NCI-H510A (cell line): ENCODE data around the gene OR2AK2.

ENCODE experiments used
- DNase-seq: peaks from one replicate; lab custom pipeline; 2025; lab: John Stamatoyannopoulos, UW

OR2AK2 gene, protein sequence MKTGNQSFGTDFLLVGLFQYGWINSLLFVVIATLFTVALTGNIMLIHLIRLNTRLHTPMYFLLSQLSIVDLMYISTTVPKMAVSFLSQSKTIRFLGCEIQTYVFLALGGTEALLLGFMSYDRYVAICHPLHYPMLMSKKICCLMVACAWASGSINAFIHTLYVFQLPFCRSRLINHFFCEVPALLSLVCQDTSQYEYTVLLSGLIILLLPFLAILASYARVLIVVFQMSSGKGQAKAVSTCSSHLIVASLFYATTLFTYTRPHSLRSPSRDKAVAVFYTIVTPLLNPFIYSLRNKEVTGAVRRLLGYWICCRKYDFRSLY

DNA sequence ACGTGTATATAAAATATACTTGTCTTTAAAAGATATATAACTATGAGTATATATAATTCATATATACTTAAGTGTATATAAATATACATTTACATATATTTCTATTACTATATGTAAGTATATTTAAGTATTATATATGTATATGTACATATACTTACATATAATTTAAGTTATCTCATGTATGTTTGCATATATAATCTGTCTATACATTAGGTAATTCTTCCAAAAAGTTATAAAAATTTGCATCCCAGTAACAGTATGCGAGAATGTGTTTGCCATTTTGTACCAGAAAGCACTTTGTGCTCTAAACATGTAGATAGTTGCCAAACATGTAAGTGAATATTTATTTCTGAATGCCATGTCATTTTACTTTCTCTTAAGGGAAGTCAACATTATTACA is at the start of gene OR2AK2:
Gene OR2AK2, plus strand, starts transcription at position 301 of the 400 bp plus-strand sequence. CDS start 144 bp downstream, outside the sequence.
- no peak for DNase-seq

DNA sequence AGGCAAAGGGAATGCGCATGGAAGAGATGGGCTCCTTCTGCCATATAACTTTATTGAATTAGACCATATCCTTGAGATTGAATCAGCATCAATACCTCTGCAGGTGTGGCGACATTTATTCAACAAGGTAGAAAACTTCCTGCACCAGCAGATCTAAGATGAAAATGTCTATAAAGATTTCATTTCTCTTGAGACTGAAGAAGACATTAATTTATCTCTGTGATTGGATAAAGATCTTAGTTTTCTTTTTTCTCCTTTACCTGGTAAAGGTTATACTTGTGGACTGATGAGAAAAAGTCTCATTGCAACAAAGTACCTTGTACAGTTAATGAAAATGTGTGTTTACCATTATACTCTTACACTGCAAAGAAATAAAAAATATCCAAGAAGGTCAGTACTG is 45.1 kb upstream of the OR2AK2 start, which contains the start of gene OR2T8:
Gene OR2T8, plus strand, starts transcription at position 301 of the 400 bp plus-strand sequence. CDS start 766 bp downstream, outside the sequence.
- DNase-seq = no peak

DNA sequence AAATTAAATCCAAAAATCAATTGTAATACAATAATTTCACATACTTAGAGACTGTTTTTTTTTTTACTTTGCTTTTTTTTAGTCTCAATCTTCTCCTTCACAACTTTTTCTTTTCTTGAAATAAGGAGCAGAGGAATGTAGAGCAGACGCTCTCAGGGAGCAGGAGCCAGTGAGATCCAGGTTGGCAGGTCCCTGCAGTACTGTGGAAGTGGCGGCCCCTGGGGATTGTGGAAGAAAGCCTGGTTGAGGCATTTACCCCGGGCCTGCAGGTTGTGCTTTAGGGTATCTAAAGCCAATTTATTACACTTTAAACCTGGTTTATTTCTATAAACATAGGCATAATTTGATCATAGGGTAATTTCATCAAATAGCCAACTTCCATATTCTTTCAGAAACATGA is 41.1 kb upstream of the OR2AK2 start:
- no peak for DNase-seq

DNA sequence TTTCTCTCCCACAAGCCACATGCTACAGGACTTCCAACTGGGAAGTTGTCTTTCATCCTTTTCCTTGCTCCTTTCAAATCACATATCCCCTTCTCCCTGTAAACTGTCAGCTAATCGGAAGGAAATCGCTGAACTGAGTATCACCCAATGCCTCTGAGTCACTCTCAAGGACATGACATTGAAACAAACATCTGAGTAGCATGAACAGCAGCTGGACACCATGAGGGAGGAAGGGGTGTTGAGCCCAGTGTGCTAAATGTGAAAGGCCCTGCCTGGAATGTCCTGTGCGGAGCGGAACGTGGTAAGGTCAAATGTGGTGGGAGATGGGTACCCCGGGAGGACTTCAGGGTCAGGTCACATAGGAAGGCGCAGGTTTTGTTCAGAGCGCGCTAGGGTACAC is 40.2 kb upstream of the OR2AK2 start, which contains the start of gene OR2AJ1:
Gene OR2AJ1, plus strand, starts transcription at position 22 of the 400 bp plus-strand sequence. CDS start 8,880 bp downstream, outside the sequence.
- no peak for DNase-seq

DNA sequence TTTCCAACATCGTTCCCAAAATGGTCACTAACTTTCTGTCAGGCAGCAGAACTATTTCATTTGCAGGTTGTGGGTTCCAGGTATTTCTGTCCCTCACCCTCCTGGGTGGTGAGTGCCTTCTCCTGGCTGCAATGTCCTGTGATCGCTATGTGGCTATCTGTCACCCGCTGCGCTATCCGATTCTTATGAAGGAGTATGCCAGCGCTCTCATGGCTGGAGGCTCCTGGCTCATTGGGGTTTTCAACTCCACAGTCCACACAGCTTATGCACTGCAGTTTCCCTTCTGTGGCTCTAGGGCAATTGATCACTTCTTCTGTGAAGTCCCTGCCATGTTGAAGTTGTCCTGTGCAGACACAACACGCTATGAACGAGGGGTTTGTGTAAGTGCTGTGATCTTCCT is 31.0 kb upstream of the OR2AK2 start:
- DNase-seq = no peak

DNA sequence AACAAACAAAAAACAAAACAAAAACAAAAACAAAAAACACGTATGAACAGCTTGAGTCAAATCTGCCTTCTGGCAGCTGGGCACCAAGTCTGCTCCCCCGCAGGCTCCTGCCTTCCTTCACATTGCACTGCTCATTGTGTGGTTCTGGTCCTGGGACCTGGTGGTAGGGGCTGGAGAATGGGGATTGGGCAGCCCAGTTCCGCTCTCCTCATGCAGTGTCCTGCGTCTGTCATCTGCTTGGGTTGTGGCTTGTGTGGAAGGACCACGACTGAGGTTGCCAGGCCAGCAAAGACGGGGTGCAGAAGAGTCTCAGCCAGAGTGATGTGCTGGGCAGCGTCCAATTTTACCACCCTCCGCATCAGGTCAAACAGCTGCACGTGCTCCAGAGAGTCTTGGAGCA is 29.3 kb upstream of the OR2AK2 start:
- no peak for DNase-seq

DNA sequence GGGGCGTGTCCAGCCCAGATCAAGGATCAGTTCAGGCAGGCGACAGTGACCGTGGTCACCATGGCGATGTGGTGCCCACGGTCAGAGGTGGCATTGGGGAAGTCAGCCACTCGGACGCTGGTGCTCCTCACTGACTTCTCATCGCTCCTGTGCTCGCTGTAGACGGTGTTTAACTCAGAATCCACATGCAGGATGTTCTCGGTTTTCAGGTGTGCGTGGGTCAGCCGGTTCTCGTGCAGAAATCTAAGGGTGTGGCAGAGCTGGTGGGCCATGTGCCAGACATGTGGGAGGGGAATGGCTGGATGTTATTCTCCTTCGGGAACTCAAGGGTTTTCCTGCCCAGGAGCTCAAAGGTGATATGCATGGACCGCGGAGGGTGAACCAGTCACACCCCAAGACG is 28.6 kb upstream of the OR2AK2 start:
- no peak for DNase-seq

DNA sequence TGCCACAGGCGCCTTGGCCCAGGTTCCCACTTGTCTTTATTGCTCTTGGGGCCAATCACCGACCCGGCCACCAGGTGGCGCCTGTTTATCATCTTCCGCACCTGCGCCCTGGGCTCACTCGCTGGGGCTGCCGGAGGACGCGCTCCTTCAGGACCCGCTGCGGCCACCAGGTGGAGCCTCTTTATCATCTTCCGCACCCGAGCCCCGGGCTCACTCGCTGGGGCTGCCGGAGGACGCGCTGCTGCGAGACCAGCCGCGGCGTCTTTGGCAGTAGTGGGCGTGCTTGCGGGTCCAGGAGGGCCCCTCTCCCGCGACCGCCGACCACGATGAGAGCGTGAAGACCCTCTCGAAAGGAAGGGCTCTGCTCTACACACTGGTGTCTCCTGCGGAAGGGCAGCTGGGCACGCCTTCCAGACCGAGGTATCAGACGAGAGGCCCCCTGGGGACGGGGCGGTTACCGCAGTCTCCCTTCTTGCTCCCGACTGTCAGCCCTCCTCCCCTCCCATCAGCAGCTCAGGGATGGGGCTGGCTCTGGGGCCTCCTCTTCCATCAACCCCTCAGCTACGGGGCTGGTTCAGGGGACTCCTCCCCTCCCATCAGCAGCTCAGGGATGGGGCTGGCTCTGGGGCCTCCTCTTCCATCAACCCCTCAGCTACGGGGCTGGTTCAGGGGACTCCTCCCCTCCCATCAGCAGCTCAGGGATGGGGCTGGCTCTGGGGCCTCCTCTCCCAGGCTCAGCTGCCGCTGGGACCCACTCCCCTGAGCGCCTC is 27.9 kb upstream of the OR2AK2 start:
- peak; percentile 51 for DNase-seq

DNA sequence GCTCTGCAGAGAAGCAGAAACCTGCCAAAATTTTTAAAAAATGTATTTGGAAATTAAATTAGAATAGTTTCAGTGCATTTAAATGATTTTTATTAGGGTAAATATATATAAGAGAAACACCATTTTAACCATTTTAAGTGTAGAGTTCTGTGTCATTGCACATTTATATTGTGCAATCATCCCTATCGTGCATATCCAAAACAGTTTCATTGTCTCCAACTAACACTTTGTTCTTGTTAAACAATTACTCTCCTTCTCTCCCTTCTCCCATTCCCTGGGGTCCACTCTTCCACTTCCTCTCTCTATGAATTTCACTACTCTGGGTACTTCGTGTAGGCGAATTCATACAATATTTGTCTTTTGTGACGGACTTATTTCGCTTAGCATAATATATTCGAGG is 22.4 kb upstream of the OR2AK2 start:
- no peak for DNase-seq

DNA sequence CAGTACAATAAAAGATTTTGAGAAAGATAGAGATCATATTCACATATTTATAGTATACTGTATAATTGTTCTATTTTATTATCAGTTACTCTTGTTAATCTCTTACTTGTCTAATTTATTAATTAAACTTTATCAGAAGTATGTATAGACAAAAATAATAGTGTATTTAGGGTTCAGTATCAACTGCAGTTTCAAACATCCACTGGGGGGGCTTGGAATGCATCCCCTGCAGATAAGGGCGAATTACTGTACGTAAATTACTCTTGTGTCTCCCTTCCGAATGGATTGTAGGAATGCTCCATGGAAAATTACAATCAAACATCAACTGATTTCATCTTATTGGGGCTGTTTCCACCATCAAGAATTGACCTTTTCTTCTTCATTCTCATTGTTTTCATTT is 16.5 kb upstream of the OR2AK2 start, which contains the start of gene OR2L8:
Gene OR2L8, plus strand, starts transcription at position 301 of the 400 bp plus-strand sequence. Its CDS starts 0 bp downstream, at position 301.
- DNase-seq = no peak

DNA sequence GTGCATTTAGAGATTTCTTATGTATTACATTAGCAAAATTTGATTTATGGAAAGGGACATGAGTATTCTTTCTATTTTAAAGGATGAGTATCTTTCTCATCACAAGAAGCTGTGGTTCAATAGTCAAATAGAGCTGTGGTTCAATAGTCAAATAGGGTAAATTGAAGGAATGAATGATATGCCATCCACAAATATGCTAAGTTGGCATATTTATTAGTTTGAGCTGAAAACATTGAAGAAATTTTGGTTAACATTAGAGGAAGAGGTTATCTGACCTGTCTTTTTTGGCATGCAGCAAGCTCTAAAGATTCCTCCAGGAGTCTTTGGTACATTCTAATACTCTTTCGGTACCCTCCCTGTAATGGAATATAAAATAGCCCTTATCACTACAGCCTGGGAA is 11.6 kb upstream of the OR2AK2 start:
- no peak for DNase-seq

DNA sequence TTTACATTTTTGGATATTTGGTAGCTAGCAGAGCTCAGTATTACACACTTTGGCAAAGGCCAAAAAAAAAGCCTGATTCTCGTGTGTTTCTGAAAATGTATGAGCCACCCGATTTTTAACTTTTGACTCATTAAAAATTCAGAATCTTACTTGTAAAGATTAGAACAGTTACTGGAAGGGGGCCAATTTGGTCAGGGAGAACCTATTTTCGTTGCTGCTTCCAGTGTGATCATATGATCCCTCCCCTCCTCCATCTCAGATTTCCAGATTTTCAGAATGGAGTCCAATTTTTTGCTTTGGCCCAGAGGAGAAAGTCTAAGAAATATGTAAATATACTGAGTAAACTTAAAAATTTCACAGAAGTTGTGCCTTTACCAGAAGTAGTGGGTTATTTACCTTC is 3.2 kb upstream of the OR2AK2 start:
- no peak for DNase-seq

DNA sequence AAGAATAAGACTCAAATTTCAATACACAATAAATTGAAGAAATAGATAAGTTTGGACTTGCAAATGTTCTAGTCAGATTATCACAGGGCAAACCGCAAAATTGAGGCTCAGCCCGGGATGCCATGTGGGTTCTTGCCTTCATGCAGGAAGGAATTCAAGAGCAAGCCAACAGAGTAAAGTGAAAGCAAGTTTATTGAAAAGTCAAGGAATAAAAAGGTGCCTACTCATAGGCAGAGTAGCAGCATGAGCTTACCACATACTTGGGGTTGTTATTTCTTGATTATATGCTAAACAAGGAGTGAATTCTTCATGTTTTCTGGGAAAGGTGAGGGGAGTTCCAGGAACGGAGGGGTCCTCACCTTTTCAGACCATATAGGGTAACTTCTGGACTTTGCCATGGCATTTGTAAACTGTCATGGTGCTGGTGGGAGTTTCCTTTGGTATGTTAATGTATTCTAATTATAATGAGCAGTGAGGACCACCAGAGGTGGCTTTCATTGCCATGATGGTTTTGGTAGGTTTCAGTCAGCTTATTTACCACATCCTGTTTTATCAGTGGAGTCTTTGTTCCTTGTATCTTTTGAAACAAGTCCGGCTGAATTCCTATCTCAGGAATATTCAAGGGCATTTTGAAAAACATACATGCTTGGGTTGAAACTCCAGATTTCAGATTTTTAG is 2.0 kb upstream of the OR2AK2 start:
- no peak for DNase-seq

DNA sequence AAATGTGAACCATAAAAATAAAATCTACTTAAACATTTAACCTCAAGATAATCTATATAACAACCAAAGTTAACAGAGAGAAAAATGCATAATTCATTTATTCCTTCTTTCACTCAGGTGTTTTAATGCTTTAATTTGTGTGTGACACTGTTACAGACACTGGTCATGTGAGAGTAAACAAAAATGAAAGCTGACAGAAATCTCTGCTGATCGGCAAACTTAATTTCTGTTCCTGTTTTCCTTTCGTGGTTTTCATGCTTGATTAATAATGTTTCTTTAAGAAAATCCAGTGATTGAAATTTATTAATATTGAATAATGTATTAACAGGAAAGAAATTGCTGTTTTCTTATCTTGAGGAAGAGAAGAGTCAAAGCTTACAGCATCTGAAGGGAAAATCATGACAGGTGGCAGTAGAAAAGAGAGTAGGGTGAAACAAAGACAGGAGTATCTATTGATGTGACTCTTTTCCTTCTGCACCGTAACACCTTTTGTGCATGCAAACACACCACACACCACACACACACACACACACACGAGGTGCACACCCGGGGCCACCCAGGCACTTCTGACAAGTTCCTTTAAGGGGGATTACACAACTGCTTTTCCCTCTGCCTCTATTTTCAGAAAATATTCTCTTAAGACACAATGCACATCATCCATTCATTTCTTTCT is 1.6 kb downstream of the OR2AK2 start:
- no peak for DNase-seq

DNA sequence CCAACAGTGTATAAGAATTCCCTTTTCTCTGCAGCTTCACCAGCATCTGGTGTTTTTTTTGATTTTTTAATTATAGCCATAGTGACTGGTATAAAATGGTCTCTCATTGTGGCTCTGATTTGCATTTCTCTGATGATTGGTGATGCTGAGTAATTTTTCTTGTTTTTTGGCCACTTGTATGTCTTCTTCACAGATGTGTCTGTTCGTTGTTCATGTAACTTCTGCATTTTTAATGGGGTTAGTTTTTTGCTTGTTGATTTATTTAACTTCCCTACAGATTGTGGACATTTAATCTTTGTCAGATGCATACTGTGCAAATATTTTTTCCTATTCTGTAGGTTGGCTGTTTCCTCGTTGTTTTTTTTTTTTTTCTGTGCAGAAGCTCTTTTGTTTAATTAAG is 28.0 kb downstream of the OR2AK2 start:
- DNase-seq = no peak

DNA sequence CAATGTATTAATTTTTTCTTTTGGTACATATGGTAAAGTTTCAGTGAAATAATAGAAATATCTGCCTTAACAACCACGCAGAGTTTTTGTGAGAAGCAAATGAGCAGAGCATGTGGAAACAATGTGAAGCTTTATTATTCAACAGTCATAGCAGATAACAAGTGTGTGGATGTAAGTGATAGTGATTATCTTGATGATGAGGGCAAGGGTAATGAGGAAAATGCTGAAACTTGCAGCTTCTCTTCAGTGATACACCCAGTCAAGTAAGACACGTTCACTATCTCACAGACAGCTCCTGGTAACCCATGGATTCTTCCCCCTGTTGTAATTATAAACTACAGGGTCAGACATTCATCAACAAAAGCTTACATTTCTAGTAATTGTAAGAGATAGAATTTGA is 33.8 kb downstream of the OR2AK2 start:
- no peak for DNase-seq

DNA sequence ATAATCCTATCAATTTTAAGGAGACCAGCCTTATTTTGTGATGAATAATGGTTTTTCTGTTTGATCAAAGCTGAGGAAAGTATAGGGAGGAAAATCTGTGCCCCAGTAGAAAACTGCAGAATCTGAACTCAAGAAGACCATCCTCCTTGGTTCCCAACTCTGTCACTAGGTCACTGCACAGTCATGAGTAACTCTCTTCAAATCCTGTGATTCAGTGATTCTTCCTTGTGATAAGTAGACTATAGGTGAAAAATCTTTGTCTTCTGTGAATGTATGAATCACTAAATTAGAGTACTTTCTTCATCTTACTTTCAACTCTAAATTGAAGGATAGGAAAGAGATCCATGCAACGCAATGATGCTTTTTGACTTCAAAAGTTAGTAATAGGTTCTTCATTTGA is 35.1 kb downstream of the OR2AK2 start:
- DNase-seq = no peak

DNA sequence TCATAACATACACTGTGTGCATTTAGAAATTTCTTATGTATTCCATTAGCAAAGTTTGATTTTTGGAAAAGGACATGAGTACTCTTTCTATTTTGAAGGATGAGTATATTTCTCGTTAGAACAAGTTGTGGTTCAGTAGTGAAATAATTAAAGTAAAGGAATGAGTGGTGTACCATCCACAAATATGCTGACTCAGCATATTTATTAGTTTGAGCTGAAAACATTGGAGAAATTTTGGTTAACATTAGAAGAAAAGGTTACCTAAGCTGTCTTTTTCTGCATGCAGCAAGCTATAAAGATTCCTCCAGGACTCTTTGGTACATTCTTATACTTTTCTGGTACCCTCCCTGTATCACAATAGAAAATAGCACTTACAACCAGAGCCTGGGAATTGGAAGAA is 42.7 kb downstream of the OR2AK2 start:
- no peak for DNase-seq

DNA sequence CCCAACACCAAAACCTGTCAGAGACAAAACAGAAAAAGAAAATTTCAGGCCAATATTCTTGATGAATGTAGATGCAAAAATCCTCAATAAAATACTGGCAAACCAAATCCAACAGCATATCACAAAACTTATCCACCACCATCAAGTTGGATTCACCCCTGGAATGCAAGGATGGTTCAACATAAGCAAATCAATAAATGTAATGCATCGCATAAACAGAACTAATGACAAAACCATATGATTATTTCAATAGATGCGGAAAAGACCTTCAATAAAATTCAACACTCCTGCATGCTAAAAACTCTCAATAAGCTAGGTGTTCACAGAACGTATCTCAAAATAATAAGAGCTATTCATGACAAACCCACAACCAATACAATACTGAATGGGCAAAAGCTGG is 44.6 kb downstream of the OR2AK2 start:
- DNase-seq = no peak

DNA sequence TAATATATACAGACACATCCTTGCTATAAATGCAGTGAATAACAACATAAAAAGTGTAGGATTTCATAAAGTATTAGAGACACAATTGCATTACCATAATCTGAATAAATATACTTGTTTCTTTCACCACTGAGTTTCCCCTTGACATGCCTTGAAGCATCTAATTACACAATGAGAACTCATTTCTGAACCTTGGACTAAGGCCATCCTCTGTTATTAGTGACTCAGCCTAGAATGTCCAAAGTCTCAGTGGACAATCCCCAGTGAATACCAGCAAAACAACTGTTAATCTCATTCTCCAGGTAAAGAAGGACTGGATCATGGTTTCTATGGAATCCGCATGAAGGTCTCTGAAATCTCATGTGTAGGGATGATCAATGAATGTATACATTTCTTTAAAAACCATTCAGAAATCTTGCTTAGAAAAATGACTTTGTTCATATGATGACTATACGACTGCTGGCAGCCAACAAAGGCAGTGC is 48.2 kb downstream of the OR2AK2 start, which contains the start of gene OR2L5:
Gene OR2L5, plus strand, starts transcription at position 432 of the 482 bp plus-strand sequence. CDS start 8,288 bp downstream, outside the sequence.
- no peak for DNase-seq

DNA sequence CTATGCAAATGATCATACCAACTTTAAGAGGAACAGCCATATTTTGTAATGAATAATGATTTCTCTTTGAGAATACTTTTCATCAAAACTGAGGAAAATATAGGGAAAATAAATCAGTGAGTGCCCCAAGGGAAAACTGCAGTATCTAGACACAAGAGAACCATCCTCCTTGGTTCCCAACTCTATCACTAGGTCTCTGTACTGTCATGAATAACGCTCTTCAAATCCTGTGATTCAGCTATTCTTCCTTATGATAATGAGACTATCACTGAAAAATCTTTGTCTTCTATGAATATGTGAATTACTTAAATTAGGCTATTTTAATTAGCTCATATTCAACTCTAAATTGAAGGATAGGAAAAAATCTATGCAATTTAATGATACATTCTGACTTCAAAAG is 50.8 kb downstream of the OR2AK2 start:
- DNase-seq = no peak
